Measurements from ENCODE around the gene CXCR3. TPM values are rescaled to one million over a fixed set of nuclear protein-coding genes. Genes with fewer than 3 reads are reported as not detected.
A peak's percentile ranks its signal among the peaks of the same experiment; 100 is the strongest.

Gene CXCR3
- total and polyA plus RNA-seq, 8 donors: 0.17 to 1.7 (median 0.28) TPM; not detected in 2

DNA sequence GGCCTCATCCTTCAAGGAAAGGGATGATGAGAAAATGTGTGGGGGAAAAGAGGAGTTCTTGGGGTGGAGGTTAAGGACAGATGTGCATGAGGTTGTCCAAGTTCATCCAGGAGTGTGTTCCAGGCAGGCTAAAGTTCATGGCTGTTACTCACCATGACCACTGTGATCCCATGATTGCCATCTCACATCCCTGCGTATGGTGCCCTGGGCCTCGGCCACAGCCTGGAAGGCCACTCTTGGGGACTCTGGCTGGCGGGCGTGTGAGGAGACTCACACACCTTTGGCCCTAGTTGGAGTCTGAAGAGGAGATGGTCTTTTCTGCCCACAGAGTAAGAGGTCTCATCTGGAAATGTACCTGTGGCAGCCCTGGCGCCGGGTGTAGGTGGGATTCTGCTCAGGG is 41.6 kb upstream of the CXCR3 start:
- Histone ChIP-seq H3K27me3 (no peaks in the 10 kb centered on the region), H3K4me1 (no peaks in the 10 kb centered on the region), H3K4me3 (no peak overlapping the region), H3K9me3 (no peaks in the 10 kb centered on the region), H3K36me3 (no peaks in the 10 kb centered on the region), H3K27ac (no peak overlapping the region)
- intact Hi-C loops (cut with DNase I): no loop called here
- TF ChIP-seq, protein P1, sequence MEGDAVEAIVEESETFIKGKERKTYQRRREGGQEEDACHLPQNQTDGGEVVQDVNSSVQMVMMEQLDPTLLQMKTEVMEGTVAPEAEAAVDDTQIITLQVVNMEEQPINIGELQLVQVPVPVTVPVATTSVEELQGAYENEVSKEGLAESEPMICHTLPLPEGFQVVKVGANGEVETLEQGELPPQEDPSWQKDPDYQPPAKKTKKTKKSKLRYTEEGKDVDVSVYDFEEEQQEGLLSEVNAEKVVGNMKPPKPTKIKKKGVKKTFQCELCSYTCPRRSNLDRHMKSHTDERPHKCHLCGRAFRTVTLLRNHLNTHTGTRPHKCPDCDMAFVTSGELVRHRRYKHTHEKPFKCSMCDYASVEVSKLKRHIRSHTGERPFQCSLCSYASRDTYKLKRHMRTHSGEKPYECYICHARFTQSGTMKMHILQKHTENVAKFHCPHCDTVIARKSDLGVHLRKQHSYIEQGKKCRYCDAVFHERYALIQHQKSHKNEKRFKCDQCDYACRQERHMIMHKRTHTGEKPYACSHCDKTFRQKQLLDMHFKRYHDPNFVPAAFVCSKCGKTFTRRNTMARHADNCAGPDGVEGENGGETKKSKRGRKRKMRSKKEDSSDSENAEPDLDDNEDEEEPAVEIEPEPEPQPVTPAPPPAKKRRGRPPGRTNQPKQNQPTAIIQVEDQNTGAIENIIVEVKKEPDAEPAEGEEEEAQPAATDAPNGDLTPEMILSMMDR (IDR thresholded peaks at IDR 0.05): no peak
- DNase-seq (no peak), ATAC-seq (no peak)

DNA sequence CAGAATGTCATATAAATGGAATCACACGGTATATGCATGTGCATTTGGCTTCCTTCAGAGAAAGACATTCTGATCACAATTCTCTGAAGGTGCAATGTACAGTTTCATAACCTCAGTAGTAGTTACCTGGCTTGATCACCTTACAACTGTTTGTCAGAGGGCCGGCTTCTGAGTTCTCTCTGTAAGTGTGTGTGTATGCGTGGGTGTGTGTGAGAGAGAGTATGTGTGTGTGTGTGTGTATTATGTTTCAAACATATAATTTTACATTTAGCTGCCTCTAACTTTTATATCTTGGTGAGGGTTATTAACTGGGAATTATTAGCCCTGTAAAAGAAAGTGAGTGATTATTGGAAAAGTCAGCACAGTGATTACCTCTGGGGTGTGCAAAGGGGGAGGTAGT is 41.0 kb upstream of the CXCR3 start:
- DNase-seq (no peak), ATAC-seq (no peak)
- no peaks in the 10 kb centered on the region for H3K27me3 ChIP-seq
- H3K27ac ChIP-seq: no peak overlapping the region
- H3K4me3 ChIP-seq: no peak overlapping the region
- no peaks in the 10 kb centered on the region for H3K9me3 ChIP-seq
- no peaks in the 10 kb centered on the region for H3K4me1 ChIP-seq
- intact Hi-C loops (cut with DNase I): no loop called here
- TF ChIP-seq, protein P1 (IDR thresholded peaks at IDR 0.05): no peak
- no peaks in the 10 kb centered on the region for H3K36me3 ChIP-seq

DNA sequence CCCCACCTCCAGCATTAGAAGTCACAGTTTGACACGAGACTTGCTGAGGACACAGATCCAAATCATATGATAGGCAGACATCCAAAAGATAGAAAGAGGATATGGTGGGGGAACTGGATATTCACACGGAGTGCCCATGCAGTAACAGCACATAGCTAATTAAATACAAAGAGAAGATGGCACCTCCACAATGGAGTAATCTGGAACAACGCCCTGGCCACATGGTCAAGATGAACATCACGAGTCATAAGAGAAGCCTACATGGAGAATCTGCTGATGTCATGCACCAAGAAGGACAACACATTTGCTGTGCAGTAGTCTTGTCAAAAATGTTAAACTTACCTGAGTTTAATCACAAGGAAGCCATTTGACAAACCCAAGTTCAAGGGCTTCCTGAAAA is 39.0 kb upstream of the CXCR3 start:
- ATAC-seq (no peak), DNase-seq (no peak)
- H3K4me1 ChIP-seq: no peaks in the 10 kb centered on the region
- no peaks in the 10 kb centered on the region for H3K36me3 ChIP-seq
- H3K4me3 ChIP-seq: no peak overlapping the region
- intact Hi-C loops (cut with DNase I): no loop called here
- TF ChIP-seq, protein P1 (IDR thresholded peaks at IDR 0.05): no peak
- H3K9me3 ChIP-seq: no peaks in the 10 kb centered on the region
- H3K27me3 ChIP-seq: no peaks in the 10 kb centered on the region
- H3K27ac ChIP-seq: no peak overlapping the region

DNA sequence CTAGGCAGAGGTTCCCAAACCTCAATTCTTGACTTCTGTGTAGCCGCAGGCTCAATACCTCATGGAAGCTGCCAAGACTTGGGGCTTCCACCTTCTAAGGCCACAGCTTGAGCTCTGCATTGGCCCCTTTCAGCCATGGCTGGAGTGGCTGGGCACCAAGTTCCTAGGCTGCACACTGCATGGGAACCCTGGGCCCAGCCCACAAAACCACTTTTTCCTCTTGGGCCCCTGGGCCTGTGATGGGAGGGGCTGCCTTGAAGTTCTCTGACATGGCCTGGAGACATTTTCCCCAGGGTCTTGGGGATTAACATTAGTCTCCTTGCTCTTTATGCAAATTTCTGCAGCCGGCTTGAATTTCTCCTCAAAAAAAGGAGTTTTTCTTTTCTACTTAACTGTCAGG is 35.0 kb upstream of the CXCR3 start:
- H3K4me3 ChIP-seq: no peak overlapping the region
- TF ChIP-seq, protein P1 (IDR thresholded peaks at IDR 0.05): no peak
- intact Hi-C loops (cut with DNase I): no loop called here
- ATAC-seq (no peak), DNase-seq (no peak)
- no peaks in the 10 kb centered on the region for H3K27me3 ChIP-seq
- H3K4me1 ChIP-seq: no peaks in the 10 kb centered on the region
- no peaks in the 10 kb centered on the region for H3K9me3 ChIP-seq
- H3K27ac ChIP-seq: no peak overlapping the region
- H3K36me3 ChIP-seq: no peaks in the 10 kb centered on the region

DNA sequence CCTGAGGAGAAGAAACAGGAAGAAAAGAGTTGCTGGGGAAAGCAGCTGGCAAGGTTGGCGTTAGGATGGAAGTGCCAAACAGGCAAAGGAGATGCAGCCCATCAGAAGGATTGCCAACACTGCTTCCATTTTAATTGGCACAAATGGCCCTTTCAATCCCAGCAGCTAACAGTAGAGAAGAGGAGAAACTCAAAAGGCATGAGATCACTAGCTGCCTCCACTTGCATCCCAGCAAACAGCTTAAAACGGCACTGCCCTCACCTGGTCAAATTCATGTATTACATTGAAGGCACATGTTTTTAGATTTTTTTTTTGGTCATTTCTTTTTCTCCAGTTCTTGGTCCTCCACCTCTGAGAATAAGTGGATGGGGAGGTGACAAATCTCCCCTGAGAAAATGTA is 34.1 kb upstream of the CXCR3 start:
- peak in 2 of 4 donors; percentile 28 to 53 for DNase-seq
- H3K27ac ChIP-seq: no peak overlapping the region
- intact Hi-C loops (cut with DNase I): no loop called here
- no peaks in the 10 kb centered on the region for H3K27me3 ChIP-seq
- ATAC-seq: peak; percentile 92
- TF ChIP-seq, protein P1 (IDR thresholded peaks at IDR 0.05): peak; percentile 36 to 47
- H3K9me3 ChIP-seq: no peaks in the 10 kb centered on the region
- no peaks in the 10 kb centered on the region for H3K4me1 ChIP-seq
- no peak overlapping the region for H3K4me3 ChIP-seq
- no peaks in the 10 kb centered on the region for H3K36me3 ChIP-seq
